SK-N-SH (cell line): ENCODE measurements around the gene KRTAP21-1.

Experiments
- CTCF ChIP-seq: fragments of 200-600 bp; sonication (generic); IDR thresholded peaks from 2 replicates; pipeline ENCODE4 v1.6.1; 2017; ENCODE audit warnings: antibody characterized with exemption, mild to moderate bottlenecking, moderate library complexity
- EZH2phosphoT487 ChIP-seq: fragments of 200-600 bp; sonication (generic); IDR thresholded peaks from 2 replicates; pipeline ENCODE4 v1.6.1; 2017; ENCODE audit warnings: low read depth, mixed run types, mild to moderate bottlenecking, antibody characterized with exemption, moderate library complexity, borderline replicate concordance
- GABPA ChIP-seq: IDR thresholded peaks from 2 replicates; pipeline ENCODE4 v1.4.0; 2012; ENCODE audit warnings: low read depth, mild to moderate bottlenecking
- RAD21 ChIP-seq: IDR thresholded peaks from 2 replicates; pipeline ENCODE4 v1.6.1; 2012; ENCODE audit warnings: mild to moderate bottlenecking, low read length

GRCh38 chr21:30733026-30733425 is 22.2 kb downstream of the KRTAP21-1 start:
- TF ChIP-seq CTCF (peak; percentile 53), GABPA (no peak), RAD21 (peak; percentile 49), EZH2phosphoT487 (no peak)
